Smooth muscle cell (in vitro differentiated cells): ENCODE measurements around the gene HTRA3. TPM values are rescaled to one million over a fixed set of nuclear protein-coding genes. Genes with fewer than 3 reads are reported as not detected.

Source experiments
- DNase-seq: peaks from one replicate; lab custom pipeline; 2025; ENCODE audit not compliant: unreplicated experiment; lab: John Stamatoyannopoulos, UW
- H2AFZ ChIP-seq: fragments of 200-600 bp; sonication (generic); 2 replicates; pipeline ENCODE4 v1.6.0; 2016; ENCODE audit warnings: antibody characterized with exemption, low read depth, mild to moderate bottlenecking
- H3F3A ChIP-seq: fragments of 200-600 bp; sonication (generic); 2 replicates; pipeline ENCODE4 v1.6.0; 2017; ENCODE audit warnings: antibody characterized with exemption, low read depth
- H3K27ac ChIP-seq: fragments of 200-600 bp; sonication (generic); 2 replicates; pipeline ENCODE4 v1.5.1; 2016; ENCODE audit warnings: low read depth, mild to moderate bottlenecking
- H3K27me3 ChIP-seq: fragments of 200-600 bp; sonication (generic); 2 replicates; pipeline ENCODE4 v1.6.1; 2016; ENCODE audit warnings: low read depth, mild to moderate bottlenecking
- H3K36me3 ChIP-seq: fragments of 200-600 bp; sonication (generic); 2 replicates; pipeline ENCODE4 v1.5.1; 2016; ENCODE audit warnings: low read depth
- H3K4me1 ChIP-seq: fragments of 200-600 bp; sonication (generic); 2 replicates; pipeline ENCODE4 v1.5.1; 2016; ENCODE audit warnings: low read depth
- H3K4me2 ChIP-seq: fragments of 200-600 bp; sonication (generic); 2 replicates; pipeline ENCODE4 v1.6.0; 2016; ENCODE audit warnings: mild to moderate bottlenecking
- H3K4me3 ChIP-seq: fragments of 200-600 bp; sonication (generic); 2 replicates; pipeline ENCODE4 v1.5.1; 2016; ENCODE audit warnings: mild to moderate bottlenecking
- H3K79me2 ChIP-seq: fragments of 200-600 bp; sonication (generic); 2 replicates; pipeline ENCODE4 v1.6.0; 2016; ENCODE audit warnings: low read depth, mild to moderate bottlenecking
- H3K9ac ChIP-seq: fragments of 200-600 bp; sonication (generic); 2 replicates; pipeline ENCODE4 v1.6.0; 2016; ENCODE audit warnings: low read depth
- H3K9me3 ChIP-seq: fragments of 200-600 bp; sonication (generic); replicated peaks from 2 replicates; pipeline ENCODE4 v1.5.1; 2016; ENCODE audit warnings: low read depth
- H4K20me1 ChIP-seq: fragments of 200-600 bp; sonication (generic); 2 replicates; pipeline ENCODE4 v1.6.0; 2016; ENCODE audit warnings: low read depth
- CTCF ChIP-seq: fragments of 200-600 bp; sonication (generic); IDR thresholded peaks from 2 replicates; pipeline ENCODE4 v1.5.1; 2017; ENCODE audit warnings: borderline replicate concordance, mild to moderate bottlenecking, antibody characterized with exemption; ENCODE audit not compliant: insufficient read depth, poor library complexity, severe bottlenecking
- WGBS: methylation state at CpG from one replicate; pipeline ENCODE4 v1.1.7; 2016; ENCODE audit warnings: low lambda C conversion rate; 5-methylcytosine and 5-hydroxymethylcytosine counted together
- polyA plus RNA-seq: library from polyadenylated mRNA; unstranded; fragments of >200 nt; fragmentation: Nextera tagmentation; extraction: Ambion mirVana; gene quantifications from 2 replicates; pipeline ENCODE4 v1.2.1, GENCODE V29; 2016
- total RNA-seq: library from RNA; depleted of rRNA; stranded (reverse); fragments of >200 nt; gene quantifications from 2 replicates; pipeline ENCODE4 v1.2.3, GENCODE V29; 2014

Gene HTRA3
- total and polyA plus RNA-seq, 2 experiments from 2014 or later, result 77.7 to 227 TPM

DNA sequence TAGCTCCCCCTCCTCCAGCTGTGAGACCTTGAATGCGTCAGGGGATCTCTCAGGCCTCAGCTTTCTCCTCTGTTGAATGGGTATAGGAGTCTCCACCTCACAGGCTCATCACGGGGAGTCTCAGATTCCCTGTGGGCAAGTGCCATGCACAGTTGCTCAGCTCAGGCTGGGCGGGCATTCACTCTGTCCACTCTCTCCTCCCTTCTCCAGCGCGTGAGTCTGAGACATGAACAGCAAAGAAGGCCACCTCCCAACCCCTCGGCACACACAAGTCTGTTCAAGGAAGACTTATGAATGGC is 60.0 kb downstream of the HTRA3 start:
- Histone ChIP-seq H4K20me1 (no peaks in the 10 kb centered on the region), H2AFZ (no peak overlapping the region), H3K9me3 (no peaks in the 10 kb centered on the region), H3K4me2 (no peak overlapping the region), H3K4me1 (no peaks in the 10 kb centered on the region), H3F3A (no peaks in the 10 kb centered on the region), H3K4me3 (no peak overlapping the region), H3K27me3 (no peaks in the 10 kb centered on the region), H3K9ac (no peak overlapping the region), H3K79me2 (no peaks in the 10 kb centered on the region), H3K27ac (no peak overlapping the region), H3K36me3 (no peaks in the 10 kb centered on the region)
- 80% methylated on average over 6 of the region's 6 CpGs for WGBS
- DNase-seq, result no peak
- TF ChIP-seq CTCF, result no peak

GRCh38 chr4:8329859-8330761 is 60.6 kb downstream of the HTRA3 start:
- Histone ChIP-seq H4K20me1 (no peaks in the 10 kb centered on the region), H3K79me2 (no peaks in the 10 kb centered on the region), H3F3A (no peaks in the 10 kb centered on the region), H3K27ac (no peak overlapping the region), H3K36me3 (no peaks in the 10 kb centered on the region), H3K9ac (no peak overlapping the region), H3K4me3 (no peak overlapping the region), H3K4me1 (no peaks in the 10 kb centered on the region), H3K4me2 (no peak overlapping the region), H3K27me3 (no peaks in the 10 kb centered on the region), H2AFZ (no peak overlapping the region), H3K9me3 (no peaks in the 10 kb centered on the region)
- DNase-seq, result no peak
- 91% methylated on average over 20 of the region's 20 CpGs for WGBS
- no peak for TF ChIP-seq CTCF

DNA sequence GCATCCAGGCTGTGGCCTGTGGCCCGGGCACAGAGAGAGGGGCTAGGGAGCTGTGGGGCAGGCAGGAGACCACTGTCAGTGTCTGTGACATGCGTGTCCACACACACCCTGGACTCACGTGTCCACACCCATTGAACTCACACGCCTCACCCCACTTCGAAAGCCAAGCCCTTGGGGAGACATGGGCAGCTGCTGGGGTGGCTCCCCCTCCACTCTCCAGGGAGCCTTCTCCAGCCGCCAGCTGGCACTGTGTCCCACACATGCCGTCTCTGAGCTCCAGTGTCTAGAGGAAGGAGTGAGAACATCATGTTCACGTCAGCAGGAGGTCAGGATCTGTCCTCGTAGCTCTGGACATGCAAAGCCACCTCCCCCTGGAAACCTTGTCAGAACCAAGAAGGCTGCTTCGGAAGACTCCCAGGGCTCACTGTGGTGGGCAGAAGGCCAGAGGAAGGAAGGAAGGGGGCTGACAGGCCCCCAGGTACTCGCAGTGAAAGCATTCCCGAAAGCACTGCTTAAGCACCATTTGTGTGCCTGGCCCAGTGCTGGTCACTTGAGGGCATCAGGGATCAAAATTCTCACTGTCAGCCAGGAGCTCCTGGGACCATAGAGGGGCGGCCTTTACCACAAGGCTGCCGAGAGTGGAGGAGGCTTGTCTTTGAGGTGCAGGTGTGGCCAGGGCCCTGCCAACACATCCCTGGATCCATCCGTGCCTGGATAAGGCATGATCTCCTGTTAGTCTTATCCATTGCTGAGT is 61.4 kb downstream of the HTRA3 start:
- no peaks in the 10 kb centered on the region for H3K79me2 ChIP-seq
- no peaks in the 10 kb centered on the region for H3F3A ChIP-seq
- H3K9me3 ChIP-seq, result no peaks in the 10 kb centered on the region
- no peaks in the 10 kb centered on the region for H3K4me1 ChIP-seq
- no peaks in the 10 kb centered on the region for H3K27me3 ChIP-seq
- no peak overlapping the region for H3K27ac ChIP-seq
- DNase-seq, result no peak
- H4K20me1 ChIP-seq, result no peaks in the 10 kb centered on the region
- 83% methylated on average over 15 of the region's 15 CpGs for WGBS
- H3K4me3 ChIP-seq, result no peak overlapping the region
- no peak for TF ChIP-seq CTCF
- H3K9ac ChIP-seq, result no peak overlapping the region
- H3K36me3 ChIP-seq, result no peaks in the 10 kb centered on the region
- no peak overlapping the region for H3K4me2 ChIP-seq
- no peak overlapping the region for H2AFZ ChIP-seq
